Epidermal melanocyte (primary cell): ENCODE results near the gene EDEM2.
"Not testable (repeated sequence)": the region's sequence is repeated elsewhere in the genome, so short reads cannot be mapped to it uniquely, and the experiment has no call there.

Experiments used
- DNase-seq: peaks from one replicate; pipeline ENCODE4 v3.0.0; 2011; ENCODE audit warnings: low spot score; ENCODE audit not compliant: insufficient read length

The EDEM2 gene

GRCh38 chr20:35088231-35089145 is 58.6 kb downstream of the EDEM2 start:
- no peak for DNase-seq

- DNase-seq = no peak
Observed at GRCh38 chr20:35087791-35088190, 59.3 kb downstream of the EDEM2 start.

- no peak for DNase-seq
Observed at GRCh38 chr20:35087355-35087754, 59.8 kb downstream of the EDEM2 start.

GRCh38 chr20:35085477-35086225 is 61.5 kb downstream of the EDEM2 start:
- DNase-seq = no peak

GRCh38 chr20:35084998-35085397 is 62.1 kb downstream of the EDEM2 start:
- DNase-seq = no peak

- DNase-seq = not testable (repeated sequence)
Observed at GRCh38 chr20:35080348-35080642, 66.8 kb downstream of the EDEM2 start.

- no peak for DNase-seq
Observed at GRCh38 chr20:35079472-35080347, 67.4 kb downstream of the EDEM2 start.

- no peak for DNase-seq
Observed at GRCh38 chr20:35077872-35078271, 69.3 kb downstream of the EDEM2 start.

GRCh38 chr20:35077341-35077740 is 69.8 kb downstream of the EDEM2 start:
- DNase-seq = no peak

GRCh38 chr20:35071436-35072153 is 75.5 kb downstream of the EDEM2 start:
- DNase-seq = not testable (repeated sequence)

- no peak for DNase-seq
Observed at GRCh38 chr20:35066194-35066593, 80.9 kb downstream of the EDEM2 start.
